NCI-H1092 (cell line): ENCODE data around the gene OR4A5.
"Not testable (repeated sequence)": the region's sequence is repeated elsewhere in the genome, so short reads cannot be mapped to it uniquely, and the experiment has no call there.

Source experiments
- DNase-seq: peaks from one replicate; lab custom pipeline; 2025; lab: John Stamatoyannopoulos, UW

OR4A5 gene, protein sequence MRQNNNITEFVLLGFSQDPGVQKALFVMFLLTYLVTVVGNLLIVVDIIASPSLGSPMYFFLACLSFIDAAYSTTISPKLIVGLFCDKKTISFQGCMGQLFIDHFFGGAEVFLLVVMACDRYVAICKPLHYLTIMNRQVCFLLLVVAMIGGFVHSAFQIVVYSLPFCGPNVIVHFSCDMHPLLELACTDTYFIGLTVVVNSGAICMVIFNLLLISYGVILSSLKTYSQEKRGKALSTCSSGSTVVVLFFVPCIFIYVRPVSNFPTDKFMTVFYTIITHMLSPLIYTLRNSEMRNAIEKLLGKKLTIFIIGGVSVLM

DNA sequence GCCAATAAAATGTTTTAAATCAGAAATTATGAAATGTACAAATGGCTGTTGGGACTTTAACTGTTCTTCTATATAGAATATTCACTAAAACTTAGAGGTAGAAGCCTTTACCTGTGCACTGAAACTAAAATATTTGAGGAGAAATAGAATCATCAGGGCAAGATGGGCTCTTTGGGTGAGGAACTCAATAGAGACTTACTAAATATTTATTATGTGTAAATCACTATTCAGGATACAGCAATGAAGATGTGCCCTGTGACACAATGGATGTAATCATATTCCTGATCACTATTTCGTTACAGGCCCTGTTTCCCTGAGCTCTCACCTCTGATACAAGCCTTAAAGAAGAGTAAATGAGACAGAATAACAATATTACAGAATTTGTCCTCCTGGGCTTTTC is at the start of gene OR4A5:
Gene OR4A5 (plus strand): TSS at position 301 of the 400 bp plus-strand sequence. CDS start 53 bp downstream, at position 354.
- DNase-seq: not testable (repeated sequence)

DNA sequence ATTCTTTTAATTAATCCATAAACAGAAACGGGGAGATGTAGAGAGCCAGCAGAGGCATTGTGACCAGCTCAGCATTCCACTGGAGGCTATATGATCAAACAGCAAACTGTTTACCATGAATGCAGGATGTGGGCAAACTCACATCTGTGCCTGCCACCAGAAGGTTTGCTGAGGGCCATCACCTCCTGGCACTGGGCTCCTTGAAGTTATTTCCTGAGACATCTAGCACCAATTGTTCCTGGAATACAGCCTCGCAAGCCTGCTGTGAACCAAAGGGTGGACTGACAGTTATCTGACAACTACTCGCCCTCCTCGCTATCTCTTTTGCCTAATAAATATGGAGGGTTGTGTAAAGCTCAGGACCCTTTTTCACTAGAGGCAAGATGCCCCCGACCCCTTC is 13.5 kb downstream of the OR4A5 start:
- DNase-seq: not testable (repeated sequence)
